OCI-LY1 (cell line): ENCODE measurements around the gene WDR72.

Experiments
- H2AFZ ChIP-seq: fragments of 200-600 bp; sonication (generic), shearing (Covaris generic); 2 replicates; pipeline ENCODE4 v1.6.0; 2014; ENCODE audit warnings: antibody characterized with exemption, mild to moderate bottlenecking, low read length
- H3F3A ChIP-seq: fragments of 200-600 bp; sonication (generic), shearing (Covaris generic); 2 replicates; pipeline ENCODE4 v1.6.0; 2014; ENCODE audit warnings: mild to moderate bottlenecking, antibody characterized with exemption, low read length, moderate library complexity; ENCODE audit not compliant: insufficient read depth
- H3K27ac ChIP-seq: fragments of 200-600 bp; sonication (generic); 2 replicates; pipeline ENCODE4 v1.5.1; 2014; ENCODE audit warnings: low read length, mixed run types, mild to moderate bottlenecking, low read depth; ENCODE audit not compliant: poor library complexity, severe bottlenecking
- H3K27me3 ChIP-seq: fragments of 200-600 bp; sonication (generic); 2 replicates; pipeline ENCODE4 v1.6.0; 2014; ENCODE audit warnings: antibody characterized with exemption, mild to moderate bottlenecking, low read length, moderate library complexity; ENCODE audit not compliant: insufficient read depth
- H3K36me3 ChIP-seq: fragments of 200-600 bp; sonication (generic); 2 replicates; pipeline ENCODE4 v1.6.1; 2014; ENCODE audit warnings: mild to moderate bottlenecking, antibody characterized with exemption, low read length, moderate library complexity, mixed read lengths; ENCODE audit not compliant: insufficient read depth
- H3K4me1 ChIP-seq: fragments of 200-600 bp; sonication (generic); 2 replicates; pipeline ENCODE4 v1.5.1; 2014; ENCODE audit warnings: mild to moderate bottlenecking, low read length, moderate library complexity; ENCODE audit not compliant: insufficient read depth, severe bottlenecking
- H3K4me2 ChIP-seq: fragments of 200-600 bp; sonication (generic), shearing (Covaris generic); 2 replicates; pipeline ENCODE4 v1.6.1; 2014; ENCODE audit warnings: low read length
- H3K4me3 ChIP-seq: fragments of 200-600 bp; sonication (generic); 2 replicates; pipeline ENCODE4 v1.5.1; 2014; ENCODE audit warnings: low read length, low read depth, mild to moderate bottlenecking, mixed read lengths; ENCODE audit not compliant: poor library complexity, severe bottlenecking
- H3K79me2 ChIP-seq: fragments of 200-600 bp; shearing (Covaris generic); 2 replicates; pipeline ENCODE4 v1.6.1; 2016; ENCODE audit warnings: mixed run types, low read length, mixed read lengths; ENCODE audit not compliant: insufficient read depth
- H3K9ac ChIP-seq: fragments of 200-600 bp; sonication (generic), shearing (Covaris generic); 2 replicates; pipeline ENCODE4 v1.6.1; 2014; ENCODE audit warnings: mild to moderate bottlenecking, low read length, mixed read lengths
- H3K9me2 ChIP-seq: fragments of 200-600 bp; sonication (generic), shearing (Covaris generic); 2 replicates; pipeline ENCODE4 v1.6.1; 2014; ENCODE audit warnings: low read depth, mild to moderate bottlenecking, low read length, mixed read lengths
- H3K9me3 ChIP-seq: fragments of 200-600 bp; shearing (Covaris generic); 2 replicates; pipeline ENCODE4 v1.6.1; 2014; ENCODE audit warnings: low read length, mixed read lengths
- H4K20me1 ChIP-seq: fragments of 200-600 bp; sonication (generic), shearing (Covaris generic); 2 replicates; pipeline ENCODE4 v1.6.0; 2016; ENCODE audit warnings: mild to moderate bottlenecking, low read length; ENCODE audit not compliant: insufficient read depth
- EZH2 ChIP-seq: fragments of 200-600 bp; sonication (generic), shearing (Covaris generic); IDR thresholded peaks from 2 replicates; pipeline ENCODE4 v1.8.0; 2017; ENCODE audit warnings: borderline replicate concordance, mixed run types, mild to moderate bottlenecking, antibody characterized with exemption, low read length, moderate library complexity, mixed read lengths
- TF ChIP-seq, protein P1 (sequence below): fragments of 200-600 bp; sonication (generic), shearing (Covaris generic); IDR thresholded peaks from 2 replicates; pipeline ENCODE4 v1.5.1; 2017; ENCODE audit warnings: mild to moderate bottlenecking, antibody characterized with exemption, low read length, moderate library complexity, mixed read lengths

Gene WDR72

DNA sequence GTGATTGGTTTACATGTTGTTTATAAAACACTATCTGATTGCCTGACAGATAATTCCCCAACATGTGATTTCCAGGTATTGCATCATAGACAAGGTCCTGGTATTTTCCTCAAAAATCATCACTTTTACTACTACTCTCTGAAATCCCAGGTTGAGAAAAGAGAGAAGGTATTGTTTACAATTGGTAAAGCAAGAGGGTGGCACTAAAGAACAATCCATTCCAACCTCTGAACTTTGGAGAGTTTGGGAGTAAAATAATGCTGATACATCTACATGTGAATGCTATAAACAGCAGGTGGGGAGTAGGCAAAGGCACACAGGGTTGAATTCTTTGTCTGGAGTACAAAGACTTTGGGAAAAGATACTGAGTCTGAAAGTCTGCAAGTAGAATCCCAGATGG is 134.2 kb downstream of the WDR72 start:
- Histone ChIP-seq H4K20me1 (no peaks in the 10 kb centered on the region), H3K4me3 (no peak overlapping the region), H3K27ac (no peak overlapping the region), H2AFZ (no peak overlapping the region), H3K4me1 (no peaks in the 10 kb centered on the region), H3K4me2 (no peak overlapping the region), H3K9me2 (no peaks in the 10 kb centered on the region), H3K27me3 (no peaks in the 10 kb centered on the region), H3K36me3 (no peaks in the 10 kb centered on the region), H3F3A (no peaks in the 10 kb centered on the region), H3K79me2 (no peaks in the 10 kb centered on the region), H3K9ac (no peak overlapping the region), H3K9me3 (no peaks in the 10 kb centered on the region)
- TF ChIP-seq, protein P1, sequence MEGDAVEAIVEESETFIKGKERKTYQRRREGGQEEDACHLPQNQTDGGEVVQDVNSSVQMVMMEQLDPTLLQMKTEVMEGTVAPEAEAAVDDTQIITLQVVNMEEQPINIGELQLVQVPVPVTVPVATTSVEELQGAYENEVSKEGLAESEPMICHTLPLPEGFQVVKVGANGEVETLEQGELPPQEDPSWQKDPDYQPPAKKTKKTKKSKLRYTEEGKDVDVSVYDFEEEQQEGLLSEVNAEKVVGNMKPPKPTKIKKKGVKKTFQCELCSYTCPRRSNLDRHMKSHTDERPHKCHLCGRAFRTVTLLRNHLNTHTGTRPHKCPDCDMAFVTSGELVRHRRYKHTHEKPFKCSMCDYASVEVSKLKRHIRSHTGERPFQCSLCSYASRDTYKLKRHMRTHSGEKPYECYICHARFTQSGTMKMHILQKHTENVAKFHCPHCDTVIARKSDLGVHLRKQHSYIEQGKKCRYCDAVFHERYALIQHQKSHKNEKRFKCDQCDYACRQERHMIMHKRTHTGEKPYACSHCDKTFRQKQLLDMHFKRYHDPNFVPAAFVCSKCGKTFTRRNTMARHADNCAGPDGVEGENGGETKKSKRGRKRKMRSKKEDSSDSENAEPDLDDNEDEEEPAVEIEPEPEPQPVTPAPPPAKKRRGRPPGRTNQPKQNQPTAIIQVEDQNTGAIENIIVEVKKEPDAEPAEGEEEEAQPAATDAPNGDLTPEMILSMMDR: no peak
- TF ChIP-seq EZH2: no peak

DNA sequence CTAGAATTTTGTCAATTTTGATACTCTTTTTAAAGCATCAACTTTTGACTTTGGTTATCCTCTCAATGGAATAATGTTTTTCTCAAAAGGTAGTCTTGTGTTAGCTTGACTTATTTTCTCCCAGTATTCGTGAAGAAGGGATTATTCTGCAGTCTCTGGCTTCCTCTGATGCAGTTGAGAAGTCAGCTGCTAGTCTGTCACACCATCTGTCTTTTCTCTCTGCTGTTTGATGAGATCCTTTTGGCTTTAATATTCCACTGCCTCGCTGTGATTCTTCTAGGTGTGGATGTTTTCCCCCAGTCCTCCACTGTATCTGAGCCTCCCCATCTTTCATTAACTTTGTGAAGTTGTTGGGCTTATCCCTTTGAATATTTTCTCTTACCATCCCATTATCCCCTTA is 141.0 kb downstream of the WDR72 start:
- Histone ChIP-seq H4K20me1 (no peaks in the 10 kb centered on the region), H3K9me3 (no peaks in the 10 kb centered on the region), H3K4me2 (no peak overlapping the region), H3K27ac (no peak overlapping the region), H3K4me1 (no peaks in the 10 kb centered on the region), H3K79me2 (no peaks in the 10 kb centered on the region), H2AFZ (no peak overlapping the region), H3K36me3 (no peaks in the 10 kb centered on the region), H3K4me3 (no peak overlapping the region), H3K9me2 (no peaks in the 10 kb centered on the region), H3F3A (no peaks in the 10 kb centered on the region), H3K9ac (no peak overlapping the region), H3K27me3 (no peaks in the 10 kb centered on the region)
- no peak for TF ChIP-seq EZH2
- TF ChIP-seq, protein P1: no peak

DNA sequence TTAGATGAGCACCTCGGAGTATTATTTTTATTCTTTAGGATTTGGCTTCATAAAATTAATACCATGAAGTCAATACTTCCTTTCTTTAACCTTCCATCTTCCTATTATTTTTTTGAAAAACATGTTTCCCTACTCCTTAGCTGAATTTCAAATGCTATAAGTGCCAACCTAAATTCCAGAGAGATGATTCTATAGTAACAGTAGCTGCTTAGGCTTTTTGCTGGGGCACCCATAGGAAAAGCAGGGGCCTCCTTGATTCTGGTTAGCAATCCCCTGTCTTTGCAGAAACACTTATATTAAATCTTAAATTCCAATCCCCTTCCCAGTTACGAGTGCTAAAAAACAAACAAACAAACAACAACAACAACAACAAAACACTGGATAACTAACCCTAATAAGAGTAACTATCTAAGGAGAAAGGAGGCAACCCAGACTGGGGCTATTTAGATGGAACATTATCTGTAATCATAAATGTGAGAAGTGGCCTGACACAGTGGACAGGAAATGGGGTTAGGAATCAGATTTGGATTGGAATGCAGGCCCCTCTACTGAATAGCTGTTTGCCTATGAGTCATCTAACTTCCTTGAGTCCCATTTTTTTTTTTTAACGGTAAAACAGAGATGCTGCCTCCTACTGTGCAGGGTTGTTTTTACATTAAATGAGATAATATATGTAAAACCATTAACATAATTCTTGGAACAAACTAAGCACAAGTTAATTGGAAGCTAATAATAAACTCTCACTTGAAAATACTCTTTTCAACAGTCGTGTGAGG is 148.1 kb downstream of the WDR72 start:
- Histone ChIP-seq H3K79me2 (no peaks in the 10 kb centered on the region), H3K27me3 (no peaks in the 10 kb centered on the region), H2AFZ (no peak overlapping the region), H4K20me1 (no peaks in the 10 kb centered on the region), H3K4me3 (no peak overlapping the region), H3K4me1 (no peaks in the 10 kb centered on the region), H3K27ac (no peak overlapping the region), H3K9ac (no peak overlapping the region), H3K9me3 (no peaks in the 10 kb centered on the region), H3K9me2 (no peaks in the 10 kb centered on the region), H3F3A (no peaks in the 10 kb centered on the region), H3K4me2 (no peak overlapping the region), H3K36me3 (no peaks in the 10 kb centered on the region)
- TF ChIP-seq, protein P1: no peak
- no peak for TF ChIP-seq EZH2
